OCI-LY1 (cell line): ENCODE data around the gene SPINK2.

ENCODE experiments used
- EZH2 ChIP-seq: fragments of 200-600 bp; sonication (generic), shearing (Covaris generic); IDR thresholded peaks from 2 replicates; pipeline ENCODE4 v1.8.0; 2017; ENCODE audit warnings: borderline replicate concordance, mixed run types, mild to moderate bottlenecking, antibody characterized with exemption, low read length, moderate library complexity, mixed read lengths
- TF ChIP-seq, protein P1 (sequence below): fragments of 200-600 bp; sonication (generic), shearing (Covaris generic); IDR thresholded peaks from 2 replicates; pipeline ENCODE4 v1.5.1; 2017; ENCODE audit warnings: mild to moderate bottlenecking, antibody characterized with exemption, low read length, moderate library complexity, mixed read lengths

DNA sequence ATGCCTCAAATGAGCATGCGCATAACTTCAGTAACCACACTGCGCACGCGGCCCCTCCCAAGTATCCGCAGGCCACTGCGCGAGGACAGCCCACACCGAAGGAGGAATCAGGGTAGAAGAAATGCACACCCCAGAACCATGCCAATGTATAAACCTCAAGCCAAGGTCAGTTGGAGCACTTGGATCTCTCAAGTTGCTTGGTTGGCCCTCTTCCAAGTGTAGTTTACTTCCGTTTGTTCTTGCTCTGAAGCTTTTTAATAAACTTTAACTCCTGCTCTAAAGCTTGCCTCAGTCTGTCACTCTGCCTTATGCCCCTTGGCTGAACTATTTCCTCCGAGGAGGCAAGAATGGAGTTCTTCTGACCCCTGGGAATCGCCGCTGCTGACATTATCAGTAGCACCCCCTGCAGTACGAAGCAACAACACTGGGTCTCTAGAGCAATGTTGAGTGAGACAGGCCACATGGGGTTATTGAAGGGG lies 22.0 kb upstream of the SPINK2 start:
- no peak for TF ChIP-seq EZH2
- TF ChIP-seq, protein P1, sequence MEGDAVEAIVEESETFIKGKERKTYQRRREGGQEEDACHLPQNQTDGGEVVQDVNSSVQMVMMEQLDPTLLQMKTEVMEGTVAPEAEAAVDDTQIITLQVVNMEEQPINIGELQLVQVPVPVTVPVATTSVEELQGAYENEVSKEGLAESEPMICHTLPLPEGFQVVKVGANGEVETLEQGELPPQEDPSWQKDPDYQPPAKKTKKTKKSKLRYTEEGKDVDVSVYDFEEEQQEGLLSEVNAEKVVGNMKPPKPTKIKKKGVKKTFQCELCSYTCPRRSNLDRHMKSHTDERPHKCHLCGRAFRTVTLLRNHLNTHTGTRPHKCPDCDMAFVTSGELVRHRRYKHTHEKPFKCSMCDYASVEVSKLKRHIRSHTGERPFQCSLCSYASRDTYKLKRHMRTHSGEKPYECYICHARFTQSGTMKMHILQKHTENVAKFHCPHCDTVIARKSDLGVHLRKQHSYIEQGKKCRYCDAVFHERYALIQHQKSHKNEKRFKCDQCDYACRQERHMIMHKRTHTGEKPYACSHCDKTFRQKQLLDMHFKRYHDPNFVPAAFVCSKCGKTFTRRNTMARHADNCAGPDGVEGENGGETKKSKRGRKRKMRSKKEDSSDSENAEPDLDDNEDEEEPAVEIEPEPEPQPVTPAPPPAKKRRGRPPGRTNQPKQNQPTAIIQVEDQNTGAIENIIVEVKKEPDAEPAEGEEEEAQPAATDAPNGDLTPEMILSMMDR, result no peak
